Activated T-helper 9 cell treated with anti-CD3 and anti-CD28 coated beads, Interleukin-2, amount 50 U/mL, for 16 hours (primary cell): ENCODE measurements around the gene INSRR.

Experiments
- DNase-seq: peaks from one replicate; pipeline ENCODE4 v3.0.0-alpha.2; 2020; ENCODE audit warnings: low read depth

INSRR gene

DNA sequence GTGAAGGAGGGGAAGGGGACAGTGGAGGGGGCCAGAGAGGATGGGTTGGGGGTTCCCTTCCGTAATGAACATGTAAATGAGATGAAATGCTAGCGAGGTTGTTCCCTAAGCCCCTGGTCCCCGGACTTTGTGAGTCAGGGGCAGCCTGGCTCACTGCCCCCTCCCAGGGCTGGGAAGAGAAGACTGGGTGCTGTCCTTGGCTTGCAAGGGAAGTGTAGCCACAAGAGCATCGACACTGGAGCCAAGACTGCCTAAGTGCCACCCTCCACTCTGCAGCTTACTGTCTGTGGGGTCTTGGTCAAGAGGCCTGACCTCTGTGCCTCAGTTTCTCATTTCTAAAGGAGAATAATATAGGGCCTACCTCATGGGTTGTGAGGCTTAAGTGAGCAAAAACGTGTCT is 35.1 kb upstream of the INSRR start:
- no peak for DNase-seq

DNA sequence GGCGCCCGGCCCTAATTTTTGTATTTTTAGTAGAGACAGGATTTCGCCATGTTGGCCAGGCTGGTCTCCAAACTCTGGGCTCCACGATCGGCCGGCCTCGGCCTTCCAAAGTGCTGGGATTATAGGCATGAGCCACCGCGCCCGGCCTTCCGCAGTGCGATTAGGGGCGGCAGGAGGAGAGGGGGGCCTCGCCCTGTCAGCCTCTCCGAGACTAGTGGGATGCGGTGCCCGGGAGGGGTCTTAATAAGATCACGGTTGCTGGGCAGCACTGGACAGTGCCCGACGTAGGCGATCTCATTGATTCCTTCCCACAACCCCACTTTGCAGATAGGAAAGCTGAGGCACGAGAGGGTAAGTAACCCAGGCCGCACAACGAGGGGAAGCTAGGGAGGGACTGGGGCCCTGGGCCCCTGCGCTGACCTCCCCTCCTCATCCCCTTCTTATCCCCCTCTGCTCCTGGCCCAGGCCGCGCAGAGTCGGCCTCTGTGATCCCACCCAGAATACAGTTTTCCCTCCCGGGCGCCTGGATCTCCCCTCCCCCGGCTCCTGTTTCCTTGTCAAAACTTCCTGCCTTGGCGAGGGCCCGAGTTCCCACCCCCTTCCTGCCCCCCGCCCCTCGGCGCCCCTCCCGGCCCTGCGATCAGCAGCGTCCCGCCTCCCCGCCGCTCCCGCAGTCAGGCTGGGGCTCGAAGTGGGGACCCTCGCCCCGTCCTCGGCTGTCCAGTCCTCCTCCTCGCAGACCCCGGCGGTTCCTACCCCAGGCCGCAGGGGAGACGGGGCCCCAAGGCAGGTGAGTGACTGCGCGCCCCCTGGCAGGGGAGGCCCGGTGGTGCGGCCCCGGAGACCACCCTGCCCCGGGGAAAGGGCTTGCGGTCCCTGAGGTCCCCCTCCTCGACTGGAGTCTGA is 34.4 kb upstream of the INSRR start, which contains the start of gene PEAR1:
TSS of gene PEAR1 (plus strand) at position 671 of the 906 bp plus-strand sequence. CDS start 10,209 bp downstream, outside the sequence.
- DNase-seq, result no peak

DNA sequence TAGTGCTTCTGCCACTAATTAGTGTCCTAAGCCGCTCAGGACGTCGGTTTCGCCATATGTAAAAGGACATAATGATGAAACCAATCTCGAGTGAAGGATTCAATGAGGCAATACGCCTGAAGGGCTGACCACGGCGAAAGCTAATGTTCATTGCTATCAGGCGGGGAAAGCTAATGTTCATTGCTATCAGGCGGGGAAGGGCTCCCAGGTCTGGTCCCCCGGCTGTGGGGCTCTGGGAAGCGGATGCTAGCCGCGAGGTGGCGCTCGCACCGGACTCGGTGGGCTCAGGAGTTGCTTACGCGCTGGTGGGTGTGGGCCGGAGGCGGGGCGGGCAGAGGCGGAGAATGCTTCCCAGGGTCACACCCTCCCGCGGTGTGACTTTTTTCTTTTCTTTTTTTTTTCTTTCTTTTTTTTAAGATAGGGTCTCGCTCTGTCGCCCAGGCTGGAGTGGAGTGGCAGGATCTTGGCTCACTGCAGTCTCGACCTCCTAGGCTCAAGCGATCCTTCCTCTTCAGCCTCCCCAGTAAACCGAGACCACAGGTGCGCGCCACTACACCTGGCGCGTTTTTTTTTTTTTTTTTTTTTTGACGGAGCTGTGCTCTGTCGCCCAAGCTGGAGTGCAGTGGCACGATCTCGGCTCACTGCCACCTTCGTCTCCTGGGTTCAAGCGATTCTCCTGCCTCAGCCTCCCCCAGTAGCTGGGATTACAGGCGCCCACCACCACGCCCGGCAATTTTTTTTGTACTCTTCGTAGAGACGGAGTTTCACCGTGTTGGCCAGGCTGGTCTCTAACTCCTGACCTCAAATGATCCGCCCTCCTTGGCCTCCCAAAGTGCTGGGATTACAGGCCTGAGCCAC is 33.5 kb upstream of the INSRR start:
- peak; percentile 75 for DNase-seq

GRCh38 chr1:156889802-156890580 is 31.1 kb upstream of the INSRR start:
- peak; percentile 34 for DNase-seq

DNA sequence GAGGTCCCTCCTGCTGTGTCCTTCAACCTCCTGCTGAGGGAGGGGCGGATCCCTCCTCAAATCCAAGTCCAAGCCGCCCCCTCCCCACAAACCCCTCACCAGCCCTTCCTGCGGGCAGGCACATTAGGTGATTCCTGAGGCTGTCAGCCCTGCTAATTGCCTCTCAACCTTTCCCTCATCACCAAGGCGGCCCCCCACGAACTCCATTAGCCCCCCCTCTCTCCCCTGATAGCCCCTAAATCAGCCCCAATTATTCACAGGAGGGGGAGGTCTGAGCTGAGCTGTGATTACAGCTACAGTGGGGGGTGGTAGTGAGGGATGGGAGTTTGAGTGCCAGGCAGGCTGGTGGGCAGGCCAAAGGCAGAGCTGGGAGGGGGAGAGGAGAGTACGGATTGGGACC is 28.8 kb upstream of the INSRR start:
- no peak for DNase-seq

DNA sequence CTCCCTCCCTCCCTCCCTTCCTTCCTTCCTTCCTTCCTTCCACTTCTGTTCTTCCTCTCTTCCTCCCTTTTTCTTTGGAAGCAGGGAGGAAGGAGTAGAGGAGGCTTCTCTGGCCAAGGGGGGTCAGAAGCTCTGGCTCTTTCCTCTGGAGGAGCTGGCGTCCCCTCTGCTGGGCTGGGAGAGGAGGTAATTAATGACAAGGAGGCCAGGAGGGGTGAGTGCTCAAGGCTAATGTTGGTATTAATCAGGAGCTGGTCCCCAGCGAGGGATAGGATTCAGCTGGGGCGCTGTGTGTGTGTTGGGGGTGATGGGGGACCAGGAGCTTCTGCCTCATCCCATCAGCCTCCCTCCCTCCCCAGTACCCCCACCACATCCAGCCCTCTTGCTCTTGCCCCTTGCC is 28.4 kb upstream of the INSRR start:
- DNase-seq, result no peak

DNA sequence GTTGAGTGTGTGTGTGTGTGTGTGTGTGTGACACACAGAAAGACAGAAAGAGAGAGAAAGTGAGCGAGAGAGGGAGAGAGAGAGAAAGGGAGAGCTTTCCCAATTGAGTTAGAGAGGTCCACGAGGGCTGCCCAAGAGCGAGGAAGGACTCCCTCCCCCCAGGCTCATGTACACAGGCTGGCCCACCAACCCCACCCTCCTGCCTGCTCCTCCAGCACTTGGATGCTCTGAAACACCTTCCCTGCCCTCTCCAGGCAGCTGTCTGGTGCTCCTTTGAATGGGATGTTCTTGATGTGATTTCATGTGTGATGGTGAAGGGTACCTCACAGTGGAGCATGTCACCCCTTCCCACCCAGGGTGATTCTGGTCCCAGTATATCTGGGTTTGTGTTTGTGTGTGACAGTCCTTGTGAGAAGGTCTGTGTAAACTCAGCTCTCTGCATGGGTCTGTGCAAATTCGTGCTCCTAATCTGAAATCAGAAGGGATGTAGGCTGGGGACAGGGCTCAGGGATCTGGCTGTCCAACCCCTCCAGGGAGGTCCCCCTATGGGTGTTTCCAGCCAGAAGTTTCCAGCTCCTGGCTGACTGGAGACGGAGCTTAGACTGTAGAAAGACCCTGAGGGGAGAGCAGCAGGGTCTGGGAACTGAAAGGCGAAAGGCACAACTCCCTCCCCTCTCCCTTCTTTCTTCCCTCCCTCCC is 27.8 kb upstream of the INSRR start:
- DNase-seq, result no peak

GRCh38 chr1:156885880-156886355 is 27.0 kb upstream of the INSRR start:
- no peak for DNase-seq

DNA sequence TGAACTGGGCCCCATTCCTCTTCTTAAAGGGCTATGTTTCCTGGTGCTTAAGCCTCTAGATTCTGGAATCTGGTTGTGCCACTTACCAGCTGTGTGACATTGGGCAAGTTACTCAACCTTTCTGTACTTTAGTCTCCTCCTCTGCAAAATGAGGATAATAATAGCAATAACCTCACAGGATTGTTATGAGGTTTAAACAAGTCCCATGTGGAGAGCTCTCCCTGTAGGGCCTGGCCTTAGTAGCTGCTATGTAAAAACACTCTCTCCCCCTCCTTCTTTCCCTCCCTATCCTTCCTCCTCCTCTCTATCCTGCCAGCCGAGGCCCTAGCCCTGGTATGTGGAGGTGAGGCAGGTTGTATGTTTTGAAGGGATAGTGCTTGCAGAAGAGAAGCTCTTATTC is 26.4 kb upstream of the INSRR start:
- DNase-seq, result no peak

DNA sequence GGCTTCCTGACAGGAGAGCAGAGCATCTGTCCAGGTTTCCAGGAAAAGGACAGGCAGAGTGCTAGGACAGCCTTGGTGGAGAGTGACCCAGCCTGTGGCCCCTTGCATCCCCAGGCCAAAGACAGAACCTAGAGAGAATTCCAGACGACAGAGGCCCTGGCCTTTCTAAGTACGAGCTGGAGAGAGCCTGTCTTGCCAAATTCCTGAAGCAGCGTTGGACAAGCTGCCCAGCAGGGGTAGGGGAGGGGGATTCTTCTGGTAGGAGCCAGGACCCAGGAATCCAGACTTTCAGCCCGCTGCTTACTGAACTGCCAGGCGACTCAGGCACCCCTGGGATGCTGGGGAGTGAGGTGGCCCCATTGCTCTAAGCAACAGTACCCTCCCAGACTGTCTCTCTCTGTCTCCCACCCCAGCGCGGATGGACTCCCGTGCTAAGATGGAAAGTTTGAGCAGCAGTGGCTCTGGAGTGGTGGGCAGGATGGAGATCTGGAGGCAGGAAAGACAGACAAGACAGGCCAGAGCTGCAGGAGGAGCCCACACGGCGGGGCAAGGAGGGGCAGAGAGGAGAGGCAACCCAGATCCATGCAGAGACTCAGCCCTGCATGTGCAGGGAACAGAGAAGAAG is 25.8 kb upstream of the INSRR start:
- no peak for DNase-seq

DNA sequence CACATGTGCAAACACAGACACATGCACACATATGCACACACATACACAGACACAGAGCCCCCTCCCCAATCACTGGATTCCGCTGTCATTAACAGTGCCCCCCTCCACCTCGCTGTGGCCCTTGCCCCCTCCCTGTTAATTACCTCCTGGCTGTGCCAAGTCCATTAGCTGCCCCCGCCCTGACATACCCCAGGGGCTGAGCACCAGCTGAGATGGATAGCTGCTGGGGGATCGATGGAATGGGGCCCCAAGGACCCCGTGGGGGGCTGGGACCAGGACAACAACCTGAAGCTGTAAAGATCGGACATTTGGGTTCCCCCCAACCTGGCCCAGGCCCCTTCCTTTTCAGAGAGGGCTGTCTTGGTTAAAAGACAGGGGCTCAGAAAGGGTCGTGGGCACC is 25.0 kb upstream of the INSRR start:
- DNase-seq, result no peak

GRCh38 chr1:156882543-156882942 is 23.6 kb upstream of the INSRR start:
- DNase-seq, result no peak

GRCh38 chr1:156881663-156882062 is 22.7 kb upstream of the INSRR start:
- no peak for DNase-seq

- no peak for DNase-seq
Observed at GRCh38 chr1:156881101-156881500, 22.2 kb upstream of the INSRR start.

DNA sequence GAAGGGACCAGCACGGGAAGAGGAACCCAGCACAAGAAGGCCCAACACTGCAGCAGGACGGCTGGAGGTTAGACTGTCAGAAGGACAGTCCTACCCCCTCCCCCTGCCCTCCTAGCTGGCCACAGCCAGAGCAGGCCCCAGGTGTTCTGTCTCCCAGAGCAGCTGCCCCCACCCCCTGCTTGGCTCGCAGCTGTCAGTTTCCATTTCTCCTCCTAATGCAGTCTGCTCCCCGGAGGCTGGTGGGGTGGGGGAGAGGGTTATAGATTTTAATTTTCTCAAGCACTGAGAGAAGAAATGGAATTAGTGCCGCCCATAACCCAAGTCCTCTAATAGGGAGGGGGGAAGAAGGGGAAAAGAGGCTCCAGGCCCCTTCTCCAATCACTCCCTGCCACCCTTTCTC is 21.6 kb upstream of the INSRR start:
- no peak for DNase-seq

GRCh38 chr1:156879876-156880275 is 21.0 kb upstream of the INSRR start:
- DNase-seq, result no peak

DNA sequence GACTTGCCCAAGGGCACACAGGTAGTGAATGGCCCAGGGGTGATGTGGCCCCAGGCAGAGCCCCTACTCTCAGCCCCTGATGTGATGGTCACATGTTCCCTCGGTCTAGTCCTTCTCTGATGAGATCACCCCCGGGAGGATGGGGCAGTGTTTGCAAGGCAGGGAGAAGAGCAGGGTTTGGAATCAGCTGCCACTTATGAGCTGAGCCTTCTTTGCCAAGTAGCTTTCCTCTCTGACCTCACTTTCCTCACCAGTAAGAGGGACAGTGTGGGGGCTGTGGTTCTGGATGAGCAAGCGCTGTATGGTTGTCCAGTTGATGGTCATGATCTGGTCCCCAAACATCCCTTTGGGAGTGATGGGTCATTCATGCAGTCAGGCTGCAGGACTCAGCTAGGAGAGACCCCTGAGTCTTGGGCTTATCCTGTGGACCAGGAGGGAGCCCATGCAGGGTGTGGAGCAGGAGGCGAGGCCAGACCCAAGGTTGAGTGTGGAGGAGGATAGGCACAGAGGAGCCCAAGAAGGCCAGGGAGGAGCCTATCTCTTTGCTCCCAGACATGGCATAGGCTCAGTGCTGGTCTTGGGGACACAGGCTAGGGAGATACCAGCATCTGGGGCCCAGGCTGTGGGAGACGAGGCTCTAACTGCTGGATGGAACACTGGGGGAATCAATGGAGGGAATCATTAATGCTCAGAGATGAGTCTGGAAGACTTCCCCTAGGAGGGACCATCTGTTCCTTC is 18.7 kb upstream of the INSRR start:
- no peak for DNase-seq

DNA sequence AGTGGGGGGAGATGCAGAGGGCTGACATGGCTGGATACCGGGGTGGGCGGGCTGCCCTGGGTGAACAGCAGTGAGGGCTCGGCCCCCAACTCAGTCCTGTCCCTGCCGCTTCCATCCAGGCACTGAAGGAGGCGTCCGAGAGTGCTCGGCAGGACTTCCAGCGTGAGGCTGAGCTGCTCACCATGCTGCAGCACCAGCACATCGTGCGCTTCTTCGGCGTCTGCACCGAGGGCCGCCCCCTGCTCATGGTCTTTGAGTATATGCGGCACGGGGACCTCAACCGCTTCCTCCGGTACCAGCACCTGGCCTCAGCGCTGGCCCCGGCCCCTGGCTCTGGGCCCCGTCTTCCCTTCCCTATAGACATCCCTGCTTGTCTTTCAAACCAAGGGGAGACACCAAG is 17.4 kb upstream of the INSRR start:
- no peak for DNase-seq

DNA sequence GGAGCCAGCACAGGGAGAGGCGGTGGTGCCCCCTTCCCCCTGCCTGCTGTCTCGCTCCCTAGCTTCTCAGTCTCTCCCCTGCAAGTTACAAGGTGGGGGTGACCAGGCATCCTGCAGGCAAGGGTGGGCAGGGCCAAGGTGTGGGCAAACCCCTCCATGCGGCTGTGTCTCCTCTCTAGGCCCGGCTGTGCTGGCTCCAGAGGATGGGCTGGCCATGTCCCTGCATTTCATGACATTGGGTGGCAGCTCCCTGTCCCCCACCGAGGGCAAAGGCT is 16.4 kb upstream of the INSRR start:
- no peak for DNase-seq

- DNase-seq, result no peak
Observed at GRCh38 chr1:156874572-156875340, 15.8 kb upstream of the INSRR start.
